NOMO-1 (cell line): Measurements from ENCODE around the gene TMEM106A.
"Not testable (repeated sequence)": the region's sequence is repeated elsewhere in the genome, so short reads cannot be mapped to it uniquely, and the experiment has no call there.

Experiments
- DNase-seq, 2 experiments: peaks; one replicate each; lab custom pipeline; 2025; ENCODE audit not compliant: unreplicated experiment in 2 of 2; lab: John Stamatoyannopoulos, UW

Gene TMEM106A

DNA sequence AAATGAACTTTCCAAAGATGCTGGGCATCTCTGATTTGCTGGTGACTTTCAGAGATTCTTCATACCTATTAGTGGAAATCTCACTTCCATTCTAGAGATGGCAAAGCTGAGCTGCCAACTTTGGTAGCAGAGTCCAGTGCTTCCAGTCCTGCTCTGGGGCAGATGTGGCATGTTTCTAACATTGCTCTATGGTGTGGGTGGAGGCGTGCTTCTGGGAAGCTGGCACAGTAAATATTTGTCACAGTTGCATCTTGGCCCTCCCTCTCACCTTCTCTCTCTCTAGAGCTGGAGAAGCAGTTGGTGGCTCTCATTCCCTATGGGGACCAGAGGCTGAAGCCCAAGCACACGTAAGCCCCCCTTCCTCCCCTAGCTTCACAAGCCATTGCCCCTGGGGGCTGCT, 1.9 kb downstream of the TMEM106A start:
- no peak for DNase-seq

DNA sequence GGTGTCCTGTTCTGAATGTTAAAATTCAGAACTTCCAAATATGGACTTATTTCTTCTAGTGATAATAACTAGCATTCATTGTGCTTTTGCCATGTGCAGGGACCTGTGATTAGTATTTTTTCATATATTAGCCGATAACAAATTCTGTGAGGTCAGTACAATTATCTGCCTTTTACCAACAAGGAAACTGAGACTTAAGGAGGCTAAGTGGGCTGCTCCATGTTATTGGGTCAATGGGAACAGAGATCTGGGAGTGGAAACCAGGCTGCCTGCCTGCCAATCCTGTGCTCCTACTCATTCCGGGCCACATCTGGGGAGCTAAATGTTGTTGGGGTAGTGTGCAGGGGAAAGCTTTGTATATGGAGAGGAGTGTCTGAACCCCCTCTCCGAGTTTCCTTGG, 3.7 kb downstream of the TMEM106A start:
- no peak for DNase-seq

DNA sequence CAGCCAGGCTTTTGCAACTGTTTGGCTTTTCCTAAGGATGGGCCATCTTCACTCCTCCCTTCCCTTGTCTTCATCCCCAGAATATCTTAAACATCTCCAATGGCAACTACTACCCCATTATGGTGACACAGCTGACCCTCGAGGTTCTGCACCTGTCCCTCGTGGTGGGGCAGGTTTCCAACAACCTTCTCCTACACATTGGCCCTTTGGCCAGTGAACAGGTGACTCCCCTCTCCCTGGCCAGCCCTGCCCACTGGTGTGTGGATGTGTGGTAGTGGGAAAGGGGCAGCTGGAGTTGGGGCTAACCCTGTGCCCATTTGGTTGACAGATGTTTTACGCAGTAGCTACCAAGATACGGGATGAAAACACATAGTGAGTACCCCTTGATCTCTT, 4.7 kb downstream of the TMEM106A start:
- DNase-seq, result no peak

DNA sequence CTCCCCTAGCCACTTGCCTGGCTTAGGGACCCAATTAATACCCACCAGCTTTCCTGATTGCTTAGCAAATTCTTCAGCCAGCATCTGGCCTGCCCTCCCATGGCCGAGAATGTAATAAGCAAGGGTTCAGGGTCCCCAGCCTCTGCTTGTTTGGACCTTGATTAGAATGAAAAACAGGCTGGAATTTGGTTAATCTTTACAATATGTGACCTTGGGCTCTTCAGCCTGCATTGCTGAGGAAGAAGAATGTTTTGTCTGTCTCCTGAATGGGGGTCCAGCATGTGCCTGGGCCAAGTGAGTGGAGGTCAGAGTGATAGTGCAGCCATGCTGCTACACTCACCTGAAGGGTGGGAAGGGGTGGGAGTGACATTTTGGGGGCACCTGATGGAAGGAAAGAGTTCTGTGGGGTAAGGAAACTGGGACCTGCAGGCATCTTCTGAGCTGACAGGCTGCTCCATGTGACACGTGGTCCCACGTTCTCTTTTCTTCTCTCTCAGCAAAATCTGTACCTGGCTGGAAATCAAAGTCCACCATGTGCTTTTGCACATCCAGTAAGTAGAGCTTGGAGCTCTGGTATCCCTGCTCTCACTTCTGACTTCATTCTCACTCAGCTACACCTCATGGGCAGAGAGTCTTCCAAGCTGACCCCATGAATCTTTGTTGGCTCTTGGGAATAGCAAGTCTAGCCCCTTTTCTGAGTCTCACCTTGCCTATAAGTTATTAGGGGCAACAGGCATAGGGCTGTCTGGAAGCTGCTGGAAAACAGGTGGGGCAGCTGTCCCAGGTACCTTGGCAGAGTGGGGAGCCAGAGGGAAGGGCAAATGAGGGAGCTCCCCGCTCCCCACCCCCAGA, 5.3 kb downstream of the TMEM106A start:
- no peak for DNase-seq

DNA sequence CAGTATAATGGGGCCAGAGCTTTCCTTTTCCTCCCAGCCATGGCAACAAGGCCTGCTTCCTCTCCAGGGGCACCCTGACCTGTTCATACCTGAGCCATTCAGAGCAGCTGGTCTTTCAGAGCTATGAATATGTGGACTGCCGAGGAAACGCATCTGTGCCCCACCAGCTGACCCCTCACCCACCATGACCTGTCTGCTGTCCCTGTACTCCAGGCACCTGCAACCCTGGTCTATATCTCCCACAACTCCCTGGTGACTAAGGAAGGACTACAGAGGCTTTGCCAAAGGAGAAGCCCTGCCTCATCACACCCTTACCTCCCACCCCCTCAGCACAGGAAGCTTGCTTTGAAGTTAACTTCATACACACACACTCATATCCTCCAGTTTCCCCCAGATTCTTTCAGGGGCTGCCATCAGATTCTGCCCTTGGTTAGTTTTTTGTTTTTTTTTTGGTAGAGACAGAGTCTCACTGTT, 6.0 kb downstream of the TMEM106A start:
- DNase-seq, result no peak

DNA sequence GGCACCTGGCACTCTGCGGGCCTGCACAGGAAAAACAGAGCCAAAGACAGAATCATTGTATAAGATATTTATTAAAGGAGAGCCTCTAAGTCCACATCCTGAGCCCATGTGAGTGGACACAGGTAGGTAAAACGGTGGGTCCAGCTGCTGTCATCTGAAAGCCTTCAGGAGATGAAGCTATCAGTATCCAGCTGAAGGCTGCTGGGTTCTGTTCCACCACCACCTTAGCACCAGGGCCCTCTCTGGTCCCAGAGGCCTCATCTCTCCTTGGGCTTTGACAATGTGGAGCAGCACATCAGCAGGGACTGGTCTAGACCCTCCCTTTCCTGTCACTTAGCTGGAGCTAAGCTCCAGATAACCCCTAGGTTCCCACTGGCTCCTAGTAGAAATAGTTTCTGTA, 7.3 kb downstream of the TMEM106A start:
- no peak for DNase-seq

DNA sequence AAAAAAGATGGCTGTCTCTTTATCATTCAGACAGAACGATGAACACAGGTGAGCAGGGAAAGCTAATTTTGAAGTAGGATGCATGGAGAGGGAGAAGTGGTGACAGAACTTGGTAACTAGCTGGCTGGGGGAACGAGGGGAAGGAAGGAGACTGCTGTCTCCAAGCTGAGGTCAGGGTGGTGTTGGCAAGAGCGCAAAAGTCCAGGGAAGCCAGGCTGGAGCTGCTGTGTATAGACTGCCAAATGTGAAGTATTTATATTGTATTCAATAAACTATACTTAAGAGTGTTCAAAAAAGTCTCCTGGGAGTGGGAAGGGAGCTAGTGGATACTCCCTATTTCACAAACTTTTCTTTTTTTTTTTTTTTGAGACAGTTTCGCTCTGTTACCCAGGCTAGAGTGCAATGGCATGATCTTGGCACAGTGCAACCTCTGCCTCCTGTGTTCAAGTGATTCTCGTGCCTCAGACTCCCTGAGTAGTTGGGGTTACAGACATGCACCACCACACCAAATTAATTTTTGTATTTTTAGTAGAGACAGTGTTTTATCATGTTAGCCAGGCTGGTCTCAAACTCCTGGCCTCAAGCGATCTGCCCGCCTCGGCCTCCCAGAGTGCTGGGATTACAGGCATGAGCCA, 8.2 kb downstream of the TMEM106A start:
- DNase-seq, result no peak

DNA sequence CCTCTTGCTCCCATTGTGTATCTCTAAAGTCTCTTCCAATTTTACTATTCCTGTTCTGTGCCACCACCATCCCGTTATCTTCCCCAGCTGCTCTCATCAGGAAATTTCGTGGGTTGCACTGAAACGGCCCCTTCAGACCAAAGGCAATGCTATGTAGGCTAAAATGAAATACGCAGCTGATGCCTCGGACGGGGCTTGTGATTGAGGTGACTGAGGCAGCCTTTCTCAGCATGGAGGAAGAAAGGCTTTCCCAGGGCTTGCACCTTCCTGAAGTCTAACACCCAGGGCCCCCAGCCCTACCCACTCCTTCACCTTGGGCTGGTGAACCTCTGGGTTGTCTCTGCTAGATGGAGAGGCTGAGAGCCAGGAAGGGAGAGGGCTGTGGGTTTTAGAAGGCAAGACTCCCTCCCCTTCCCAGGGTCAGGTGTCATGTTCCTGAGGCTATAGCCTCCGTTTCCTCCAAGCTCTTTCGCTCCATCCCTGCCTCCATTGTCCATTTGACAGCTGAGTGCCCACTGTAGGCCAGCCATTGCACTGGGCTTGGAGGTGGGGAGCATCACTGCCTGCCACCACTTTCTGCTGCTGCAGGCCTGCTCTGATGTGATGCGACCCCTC, 8.9 kb downstream of the TMEM106A start:
- DNase-seq, result no peak

DNA sequence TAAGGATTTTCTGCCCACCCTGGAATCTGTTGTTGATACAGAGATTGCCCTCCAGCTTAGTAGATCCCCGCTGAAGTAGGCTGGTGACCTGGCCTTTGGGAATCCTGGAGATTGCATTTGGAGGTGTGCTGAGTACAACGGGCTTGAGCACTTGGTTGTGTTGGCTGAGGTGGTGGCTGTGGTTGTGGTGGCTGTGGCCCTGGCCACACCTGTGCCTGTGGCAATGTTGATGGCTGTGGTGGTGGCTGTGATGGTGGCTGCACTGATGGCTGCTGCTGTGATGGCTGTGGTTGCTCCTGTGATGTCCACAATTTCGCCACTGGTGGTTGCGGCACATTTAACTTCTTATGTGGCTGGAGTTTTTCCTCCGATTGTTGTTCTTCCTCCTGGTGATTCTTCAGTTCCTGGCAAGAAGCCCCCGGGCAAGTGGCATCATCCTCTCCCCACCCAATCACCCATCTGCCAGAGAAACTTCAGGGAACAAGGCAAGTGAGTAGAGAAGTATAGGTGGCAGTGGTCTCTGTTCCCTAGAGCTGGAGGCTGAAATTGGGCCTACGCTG, 12.6 kb downstream of the TMEM106A start:
- DNase-seq, result no peak

DNA sequence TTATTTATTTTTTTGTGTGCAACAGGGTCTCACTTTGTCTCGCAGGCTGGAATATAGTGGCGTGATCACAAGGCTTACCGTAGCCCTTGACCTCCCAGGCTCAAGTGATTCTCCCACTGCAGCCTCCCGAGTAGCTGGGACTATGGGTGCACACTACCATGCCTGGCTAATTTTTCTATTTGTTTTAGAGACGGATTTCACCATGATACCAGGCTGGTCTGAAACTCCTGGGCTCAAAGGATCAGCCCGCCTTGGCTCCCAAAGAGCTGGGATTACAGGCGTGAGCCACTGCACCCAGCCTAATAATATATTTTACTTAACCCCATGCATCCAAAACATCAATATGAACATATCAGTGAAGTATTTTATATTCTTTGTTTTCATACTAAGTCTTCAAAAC, 14.7 kb downstream of the TMEM106A start:
- DNase-seq, result no peak

DNA sequence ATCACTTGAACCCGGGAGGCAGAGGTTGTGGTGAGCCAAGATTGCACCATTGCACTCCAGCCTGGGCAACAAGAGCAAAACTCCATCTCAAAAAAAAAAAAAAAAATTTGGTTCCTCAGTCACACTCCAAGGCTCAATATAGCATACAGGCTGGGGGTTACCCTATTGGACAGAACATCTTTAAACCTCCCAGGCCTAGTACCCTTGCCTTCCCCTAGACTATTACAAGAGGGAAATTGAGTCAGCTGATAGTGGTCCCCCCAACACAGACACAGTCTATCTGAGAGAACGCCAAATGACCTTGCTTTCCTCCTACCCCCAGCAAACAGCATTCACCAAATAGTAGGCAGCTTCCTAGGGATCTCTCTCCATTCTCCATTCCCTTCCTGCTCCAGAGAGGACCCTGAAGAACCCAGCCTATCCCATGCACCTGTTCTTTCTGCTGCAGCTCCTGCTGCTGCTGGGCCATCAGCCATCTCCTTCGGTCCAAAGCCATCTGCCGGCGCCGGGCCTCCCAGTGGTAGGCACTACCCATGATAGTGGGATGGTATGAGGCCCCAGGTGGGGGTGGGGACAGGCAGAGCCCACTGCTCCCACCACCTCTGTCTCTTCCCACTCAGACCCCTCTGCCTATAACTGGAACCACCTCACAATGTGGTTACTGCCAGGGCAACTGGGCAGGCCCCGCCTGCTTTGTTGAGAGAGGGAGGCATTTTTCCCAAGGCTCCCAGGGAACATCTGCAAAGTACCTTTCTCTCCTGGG, 16.5 kb downstream of the TMEM106A start, which contains the start of gene CCDC200:
Gene CCDC200, minus strand, starts transcription at position 604 of the 763 bp plus-strand sequence. Its CDS starts 69 bp downstream, at position 535.
- not testable (repeated sequence) for DNase-seq

DNA sequence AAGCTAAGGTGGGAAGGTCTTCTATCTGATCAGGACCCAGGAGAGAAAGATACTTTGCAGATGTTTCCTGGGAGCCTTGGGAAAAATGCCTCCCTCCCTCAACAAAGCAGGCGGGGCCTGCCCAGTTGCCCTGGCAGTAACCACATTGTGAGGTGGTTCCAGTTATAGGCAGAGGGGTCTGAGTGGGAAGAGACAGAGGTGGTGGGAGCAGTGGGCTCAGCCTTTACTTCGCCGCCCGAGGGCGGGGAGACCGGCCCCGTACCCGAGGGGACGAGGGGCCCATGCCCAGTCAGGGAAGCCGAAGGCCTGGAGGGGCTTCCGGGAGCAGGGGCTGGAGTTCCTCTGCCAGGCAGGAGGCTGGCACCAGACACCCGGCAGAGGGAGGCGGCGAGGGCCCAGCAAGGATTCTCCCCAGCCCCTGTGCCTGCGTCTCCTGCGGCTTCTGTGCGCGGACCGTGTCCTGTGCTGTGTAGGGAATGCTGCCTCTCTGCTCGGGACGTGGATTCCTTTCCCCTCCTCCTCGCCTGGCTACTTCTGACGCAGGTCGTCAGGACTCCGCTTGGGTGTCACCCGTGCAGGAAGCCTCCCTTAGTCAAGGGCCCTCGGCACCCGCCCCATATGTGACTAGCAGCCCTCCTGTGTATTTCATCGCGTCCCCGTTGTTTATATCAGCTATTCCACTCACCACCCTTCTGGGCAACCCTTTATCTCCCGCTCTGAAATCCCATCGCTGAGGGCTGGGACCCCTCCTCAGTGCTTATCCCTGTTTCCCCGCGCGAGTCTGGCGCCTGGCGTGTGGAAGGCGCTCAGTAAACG, 19.7 kb downstream of the TMEM106A start:
- DNase-seq, result not testable (repeated sequence)

DNA sequence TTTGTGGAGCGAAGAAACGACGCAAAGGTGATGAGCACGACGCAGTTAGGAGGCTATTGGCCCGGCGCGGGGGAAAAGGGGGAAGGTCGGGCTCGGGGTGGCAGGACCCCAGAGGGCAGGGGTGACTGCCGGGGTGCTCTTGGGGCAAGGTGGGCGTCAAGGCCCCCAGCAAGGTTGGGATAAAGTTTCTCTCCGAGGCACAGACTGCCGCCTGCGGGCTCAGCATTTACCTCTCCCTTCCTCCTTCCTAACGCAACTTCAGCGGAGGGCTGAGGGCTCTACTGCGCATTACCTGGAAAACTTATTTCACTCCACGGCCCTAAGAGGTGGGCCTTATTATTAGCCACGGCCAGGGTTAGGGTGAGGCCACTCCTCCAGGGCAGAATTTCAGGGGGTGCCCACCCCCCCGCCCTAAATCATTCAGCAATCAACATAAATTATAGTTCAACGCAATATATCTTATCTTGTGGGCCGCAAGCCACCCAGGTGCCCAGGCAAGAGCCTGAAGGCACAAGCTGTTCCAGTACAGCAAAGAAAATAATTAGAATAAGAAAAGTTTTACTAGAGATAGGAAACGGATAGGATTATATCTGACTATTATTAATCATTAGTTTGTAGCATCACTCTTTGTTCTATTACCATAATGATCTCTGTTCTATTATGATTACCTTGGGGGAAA, 20.5 kb downstream of the TMEM106A start:
- DNase-seq, result not testable (repeated sequence)

DNA sequence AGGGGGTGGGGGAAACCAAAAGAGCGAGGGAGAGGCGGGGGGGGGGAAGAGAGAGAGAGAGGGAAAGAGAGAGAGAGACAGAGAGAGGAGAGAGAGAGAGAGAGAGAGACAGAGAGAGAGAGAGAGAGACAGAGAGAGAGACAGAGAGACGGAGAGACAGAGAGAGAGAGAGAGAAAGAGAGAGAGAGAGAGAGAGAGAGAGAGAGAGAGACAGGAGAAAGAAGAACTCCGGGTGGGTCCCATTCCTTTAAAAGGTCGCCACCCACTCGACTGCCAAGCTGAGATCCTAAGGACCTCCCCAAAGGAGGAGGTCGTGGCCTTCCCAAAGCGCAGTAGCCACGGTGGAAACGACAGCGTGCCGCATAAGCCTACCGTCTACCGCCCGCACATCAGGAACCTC, 21.6 kb downstream of the TMEM106A start:
- not testable (repeated sequence) for DNase-seq

DNA sequence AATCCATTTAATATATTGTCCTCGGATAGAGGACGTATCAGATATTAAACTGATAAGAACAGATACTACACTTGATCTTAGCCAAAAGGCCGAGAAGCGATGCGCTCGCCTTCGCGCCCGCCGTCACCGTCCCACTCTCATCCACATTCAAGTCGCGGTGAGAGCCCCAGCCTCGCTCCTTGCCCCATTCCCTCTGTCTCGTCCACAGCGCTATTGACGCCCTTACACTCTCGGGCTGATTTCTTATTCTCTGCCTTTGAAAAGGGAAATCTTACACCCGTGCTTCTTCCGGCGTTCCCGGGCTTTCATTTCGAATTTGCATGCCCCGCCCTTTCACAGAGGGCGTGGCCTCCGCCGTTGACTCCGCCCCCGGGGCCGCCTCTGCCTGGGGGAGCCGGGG, 22.2 kb downstream of the TMEM106A start, which contains the start of gene RNU2-1:
Gene RNU2-1, minus strand, starts transcription at position 101 of the 400 bp plus-strand sequence.
- DNase-seq, result not testable (repeated sequence)

DNA sequence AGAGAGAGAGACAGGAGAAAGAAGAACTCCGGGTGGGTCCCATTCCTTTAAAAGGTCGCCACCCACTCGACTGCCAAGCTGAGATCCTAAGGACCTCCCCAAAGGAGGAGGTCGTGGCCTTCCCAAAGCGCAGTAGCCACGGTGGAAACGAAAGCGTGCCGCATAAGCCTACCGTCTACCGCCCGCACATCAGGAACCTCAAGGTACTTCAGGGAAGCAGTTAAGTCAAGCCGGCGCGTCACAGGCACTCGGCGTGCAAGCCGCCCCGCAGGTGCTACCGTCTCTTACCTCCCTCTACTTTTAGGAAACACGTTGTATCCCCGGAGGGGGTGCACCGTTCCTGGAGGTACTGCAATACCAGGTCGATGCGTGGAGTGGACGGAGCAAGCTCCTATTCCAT, 27.9 kb downstream of the TMEM106A start:
- DNase-seq, result not testable (repeated sequence)

DNA sequence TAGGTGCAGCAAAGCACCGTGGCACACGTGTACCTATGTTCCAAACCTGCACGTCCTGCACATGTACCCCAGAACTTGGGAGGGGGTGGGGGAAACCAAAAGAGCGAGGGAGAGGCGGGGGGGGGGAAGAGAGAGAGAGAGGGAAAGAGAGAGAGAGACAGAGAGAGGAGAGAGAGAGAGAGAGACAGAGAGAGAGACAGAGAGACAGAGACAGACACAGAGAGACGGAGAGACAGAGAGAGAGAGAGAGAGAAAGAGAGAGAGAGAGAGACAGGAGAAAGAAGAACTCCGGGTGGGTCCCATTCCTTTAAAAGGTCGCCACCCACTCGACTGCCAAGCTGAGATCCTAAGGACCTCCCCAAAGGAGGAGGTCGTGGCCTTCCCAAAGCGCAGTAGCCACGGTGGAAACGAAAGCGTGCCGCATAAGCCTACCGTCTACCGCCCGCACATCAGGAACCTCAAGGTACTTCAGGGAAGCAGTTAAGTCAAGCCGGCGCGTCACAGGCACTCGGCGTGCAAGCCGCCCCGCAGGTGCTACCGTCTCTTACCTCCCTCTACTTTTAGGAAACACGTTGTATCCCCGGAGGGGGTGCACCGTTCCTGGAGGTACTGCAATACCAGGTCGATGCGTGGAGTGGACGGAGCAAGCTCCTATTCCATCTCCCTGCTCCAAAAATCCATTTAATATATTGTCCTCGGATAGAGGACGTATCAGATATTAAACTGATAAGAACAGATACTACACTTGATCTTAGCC, 29.1 kb downstream of the TMEM106A start:
- not testable (repeated sequence) for DNase-seq

DNA sequence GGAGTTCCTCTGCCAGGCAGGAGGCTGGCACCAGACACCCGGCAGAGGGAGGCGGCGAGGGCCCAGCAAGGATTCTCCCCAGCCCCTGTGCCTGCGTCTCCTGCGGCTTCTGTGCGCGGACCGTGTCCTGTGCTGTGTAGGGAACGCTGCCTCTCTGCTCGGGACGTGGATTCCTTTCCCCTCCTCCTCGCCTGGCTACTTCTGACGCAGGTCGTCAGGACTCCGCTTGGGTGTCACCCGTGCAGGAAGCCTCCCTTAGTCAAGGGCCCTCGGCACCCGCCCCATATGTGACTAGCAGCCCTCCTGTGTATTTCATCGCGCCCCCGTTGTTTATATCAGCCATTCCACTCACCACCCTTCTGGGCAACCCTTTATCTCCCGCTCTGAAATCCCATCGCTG, 34.8 kb downstream of the TMEM106A start:
- DNase-seq, result not testable (repeated sequence)
